HepG2 (cell line): ENCODE results near the gene ARMC2. TPM values are rescaled to one million over a fixed set of nuclear protein-coding genes. Genes with fewer than 3 reads are reported as not detected.

Experiments
- CBFB ChIP-seq: sonication (generic); formaldehyde crosslinking; IDR thresholded peaks from 2 replicates; pipeline ENCODE4 v1.4.0; 2020; ENCODE audit warnings: missing genetic modification reagents
- CCAR2 ChIP-seq: fragments of 200-400 bp; formaldehyde crosslinking; optimal IDR thresholded peaks from 2 replicates; pipeline ENCODE3; 2018; ENCODE audit warnings: low read depth, mild to moderate bottlenecking, low read length, moderate library complexity
- CCDC6 ChIP-seq: sonication (generic); formaldehyde crosslinking; IDR thresholded peaks from 2 replicates; pipeline ENCODE4 v1.8.1; 2022; ENCODE audit warnings: mild to moderate bottlenecking, missing genetic modification reagents, moderate library complexity
- CENPX ChIP-seq: sonication (generic); formaldehyde crosslinking; IDR thresholded peaks from 2 replicates; pipeline ENCODE4 v1.9.0; 2021; ENCODE audit warnings: mild to moderate bottlenecking, missing genetic modification reagents, moderate library complexity
- CREBL2 ChIP-seq: sonication (generic); formaldehyde crosslinking; IDR thresholded peaks from 2 replicates; pipeline ENCODE4 v1.8.1; 2023; ENCODE audit warnings: missing genetic modification reagents, mild to moderate bottlenecking, borderline replicate concordance
- ETS1 ChIP-seq: sonication (generic); formaldehyde crosslinking; IDR thresholded peaks from 2 replicates; pipeline ENCODE4 v1.4.0; 2020; ENCODE audit warnings: missing genetic modification reagents
- HCFC1 ChIP-seq: fragments of 150-350 bp; IDR thresholded peaks from 2 replicates; pipeline ENCODE4 v1.6.1; 2014; ENCODE audit warnings: low read depth, low read length
- HNF4A ChIP-seq: sonication (generic); formaldehyde crosslinking; IDR thresholded peaks from 2 replicates; pipeline ENCODE4 v1.4.0; 2020; ENCODE audit warnings: missing genetic modification reagents
- HOXA5 ChIP-seq: sonication (generic); formaldehyde crosslinking; IDR thresholded peaks from 2 replicates; pipeline ENCODE4 v1.4.0; 2020; ENCODE audit warnings: missing genetic modification reagents
- MAF1 ChIP-seq: sonication (generic); formaldehyde crosslinking; IDR thresholded peaks from 2 replicates; pipeline ENCODE4 v1.5.0; 2020; ENCODE audit warnings: missing genetic modification reagents, borderline replicate concordance
- MYC ChIP-seq: sonication (generic); formaldehyde crosslinking; IDR thresholded peaks from 2 replicates; pipeline ENCODE4 v1.9.0; 2021; ENCODE audit warnings: missing genetic modification reagents, borderline replicate concordance
- PAWR ChIP-seq: sonication (generic); formaldehyde crosslinking; IDR thresholded peaks from 2 replicates; pipeline ENCODE4 v1.4.0; 2020; ENCODE audit warnings: missing genetic modification reagents, mild to moderate bottlenecking, borderline replicate concordance
- PRPF4 ChIP-seq: fragments of 200-400 bp; formaldehyde crosslinking; IDR thresholded peaks from 2 replicates; pipeline ENCODE4 v1.6.1; 2016; ENCODE audit warnings: low read length, low read depth; ENCODE audit not compliant: poor library complexity, severe bottlenecking
- RARA ChIP-seq: IDR thresholded peaks from 2 replicates; pipeline ENCODE4 v1.6.1; 2016; ENCODE audit warnings: missing genetic modification reagents, missing compliant biosample characterization
- SAP130 ChIP-seq: IDR thresholded peaks from 2 replicates; pipeline ENCODE4 v1.6.1; 2016; ENCODE audit warnings: low read depth
- SKIL ChIP-seq: sonication (generic); formaldehyde crosslinking; IDR thresholded peaks from 2 replicates; pipeline ENCODE4 v1.8.0; 2022; ENCODE audit warnings: missing genetic modification reagents, mild to moderate bottlenecking, moderate library complexity, borderline replicate concordance
- SYNCRIP ChIP-seq: fragments of 200-400 bp; formaldehyde crosslinking; IDR thresholded peaks from 2 replicates; pipeline ENCODE4 v1.6.1; 2018; ENCODE audit warnings: mild to moderate bottlenecking, low read depth, low read length; ENCODE audit not compliant: insufficient read depth
- ZNF17 ChIP-seq: sonication (generic); formaldehyde crosslinking; IDR thresholded peaks from 2 replicates; pipeline ENCODE4 v1.5.0; 2020; ENCODE audit warnings: mild to moderate bottlenecking, missing genetic modification reagents
- ZNF282 ChIP-seq: fragments of 450-650 bp; IDR thresholded peaks from 2 replicates; pipeline ENCODE4 v1.6.1; 2018; ENCODE audit not compliant: partially characterized antibody
- ZNF362 ChIP-seq: sonication (generic); formaldehyde crosslinking; IDR thresholded peaks from 2 replicates; pipeline ENCODE4 v1.4.0; 2020; ENCODE audit warnings: missing genetic modification reagents, mild to moderate bottlenecking, borderline replicate concordance
- ZNF746 ChIP-seq: sonication (generic); formaldehyde crosslinking; IDR thresholded peaks from 2 replicates; pipeline ENCODE4 v1.8.0; 2022; ENCODE audit warnings: mild to moderate bottlenecking, missing genetic modification reagents
- ZNF768 ChIP-seq: sonication (generic); formaldehyde crosslinking; IDR thresholded peaks from 2 replicates; pipeline ENCODE4 v1.4.0; 2020; ENCODE audit warnings: missing genetic modification reagents
- ZNF772 ChIP-seq: sonication (generic); formaldehyde crosslinking; IDR thresholded peaks from 2 replicates; pipeline ENCODE4 v1.5.0; 2020; ENCODE audit warnings: mild to moderate bottlenecking, missing genetic modification reagents
- ZZZ3 ChIP-seq: sonication (generic); formaldehyde crosslinking; IDR thresholded peaks from 2 replicates; pipeline ENCODE4 v1.4.0; 2020; ENCODE audit warnings: missing genetic modification reagents, mild to moderate bottlenecking, borderline replicate concordance
- polyA plus RNA-seq, 8 experiments: library from polyadenylated mRNA; depleted of rRNA in 3 of 8; stranded (reverse) in 7 of 8; unstranded in 1 of 8; fragments of >200 nt; fragmentation: Illumina TruSeq in 4 of 8; extraction: Trizol in 4 of 8; gene quantifications; 2 replicates each; pipeline versions ENCODE4 v1.2.1 to v1.2.3, GENCODE V29; 2011 to 2016; ENCODE audit warnings: low read depth in 4 of 8, missing spikeins in 1 of 8, mixed read lengths in 1 of 8; ENCODE audit not compliant: insufficient read depth in 1 of 8
- total RNA-seq, 5 experiments: library from RNA; depleted of rRNA; stranded (reverse); fragments of >200 nt; fragmentation: Illumina TruSeq; extraction: Trizol; gene quantifications; 2 replicates each; pipeline ENCODE4 v1.2.3, GENCODE V29; 2016; ENCODE audit warnings: low read depth in 1 of 5
- TF ChIP-seq, protein P1 (sequence below): sonication (generic); formaldehyde crosslinking; IDR thresholded peaks from 2 replicates; pipeline ENCODE4 v1.8.0; 2022; ENCODE audit warnings: mild to moderate bottlenecking, missing genetic modification reagents, moderate library complexity

ARMC2 gene
- total and polyA plus RNA-seq, 2 of the 13 experiments (the other 11 are each of a cell fraction or from before 2014, with no cell fraction given) = 1.4 to 3.2 TPM

DNA sequence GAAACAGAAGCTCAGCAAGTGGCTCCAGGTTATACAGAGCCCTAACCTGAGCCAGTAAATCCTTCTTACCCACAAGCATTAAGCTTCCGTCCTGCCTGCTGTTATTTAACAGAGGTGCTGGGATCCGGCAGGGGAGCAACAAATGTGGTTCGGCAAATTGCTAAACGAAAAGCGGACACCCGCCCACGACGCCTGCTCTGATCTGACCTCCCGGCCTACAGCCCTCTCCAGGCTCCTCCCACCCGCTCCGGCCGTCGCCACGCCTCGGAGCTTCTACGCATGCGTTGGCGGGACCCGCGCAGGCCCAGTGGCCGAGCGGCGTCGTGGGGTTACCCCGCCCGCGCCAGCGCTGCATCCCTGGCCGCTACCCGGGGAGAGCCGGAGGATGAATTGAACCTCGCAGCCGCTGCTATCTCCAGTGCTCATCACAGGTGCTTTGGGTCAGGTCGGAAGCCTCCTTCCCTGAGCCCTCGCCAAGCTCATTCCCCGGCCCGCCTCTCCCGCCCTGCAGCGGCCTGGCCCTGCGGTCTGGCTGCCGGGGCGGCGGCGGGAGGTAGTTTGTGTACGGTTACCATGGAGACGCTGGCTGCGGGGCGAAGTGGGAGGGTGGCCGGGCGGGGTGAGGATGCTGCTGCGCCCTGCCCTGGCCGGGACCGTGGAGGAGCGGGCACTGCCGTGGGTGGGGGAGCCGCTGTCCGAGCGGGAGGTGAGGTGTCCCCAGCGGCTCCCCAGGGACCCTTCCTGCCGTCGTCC, at the start of gene ARMC2 (continued):
- no peak for TF ChIP-seq ZNF17 (CRISPR knock-in tag)
- TF ChIP-seq ZNF746 (CRISPR knock-in tag) = peak; percentile 48; the same call in 1 of the 2 replicates
- TF ChIP-seq RARA (CRISPR knock-in tag) = no peak
- no peak for TF ChIP-seq CENPX (CRISPR knock-in tag)
- TF ChIP-seq SYNCRIP = no peak
- no peak for TF ChIP-seq CREBL2 (CRISPR knock-in tag)
- TF ChIP-seq PAWR (CRISPR knock-in tag) = no peak
- peak; percentile 30; the same call in 1 of the 2 replicates for TF ChIP-seq ZZZ3 (CRISPR knock-in tag)
- peak; percentile 53; the same call in 1 of the 2 replicates for TF ChIP-seq ZNF768
- TF ChIP-seq HOXA5 (CRISPR knock-in tag) = peak; percentile 67; the same call in 1 of the 2 replicates
- TF ChIP-seq ZNF282 = no peak
- peak; percentile 21; the same call in 1 of the 2 replicates for TF ChIP-seq SKIL
- TF ChIP-seq ETS1 (CRISPR knock-in tag) = no peak
- TF ChIP-seq MYC (CRISPR knock-in tag) = peak; percentile 61; the same call in 1 of the 2 replicates
- TF ChIP-seq PRPF4 = no peak
- TF ChIP-seq ZNF772 (CRISPR knock-in tag) = 0 out of 2 replicates have a peak, but pooled peaks have one; percentile 25
- peak; percentile 94; the same call in 1 of the 2 replicates for TF ChIP-seq CCDC6 (CRISPR knock-in tag)
- TF ChIP-seq SAP130 (CRISPR knock-in tag) = peak; percentile 97
- no peak for TF ChIP-seq HNF4A
- no peak for TF ChIP-seq HCFC1
- TF ChIP-seq, protein P1, sequence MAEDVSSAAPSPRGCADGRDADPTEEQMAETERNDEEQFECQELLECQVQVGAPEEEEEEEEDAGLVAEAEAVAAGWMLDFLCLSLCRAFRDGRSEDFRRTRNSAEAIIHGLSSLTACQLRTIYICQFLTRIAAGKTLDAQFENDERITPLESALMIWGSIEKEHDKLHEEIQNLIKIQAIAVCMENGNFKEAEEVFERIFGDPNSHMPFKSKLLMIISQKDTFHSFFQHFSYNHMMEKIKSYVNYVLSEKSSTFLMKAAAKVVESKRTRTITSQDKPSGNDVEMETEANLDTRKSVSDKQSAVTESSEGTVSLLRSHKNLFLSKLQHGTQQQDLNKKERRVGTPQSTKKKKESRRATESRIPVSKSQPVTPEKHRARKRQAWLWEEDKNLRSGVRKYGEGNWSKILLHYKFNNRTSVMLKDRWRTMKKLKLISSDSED (CRISPR knock-in tag) = no peak
- TF ChIP-seq CBFB (CRISPR knock-in tag) = peak; percentile 67; the same call in 1 of the 2 replicates
- no peak for TF ChIP-seq MAF1 (CRISPR knock-in tag)
- TF ChIP-seq ZNF362 (CRISPR knock-in tag) = no peak
- no peak for TF ChIP-seq CCAR2
